ENCODE measurements around the gene KCNMA1.

Gene KCNMA1

DNA sequence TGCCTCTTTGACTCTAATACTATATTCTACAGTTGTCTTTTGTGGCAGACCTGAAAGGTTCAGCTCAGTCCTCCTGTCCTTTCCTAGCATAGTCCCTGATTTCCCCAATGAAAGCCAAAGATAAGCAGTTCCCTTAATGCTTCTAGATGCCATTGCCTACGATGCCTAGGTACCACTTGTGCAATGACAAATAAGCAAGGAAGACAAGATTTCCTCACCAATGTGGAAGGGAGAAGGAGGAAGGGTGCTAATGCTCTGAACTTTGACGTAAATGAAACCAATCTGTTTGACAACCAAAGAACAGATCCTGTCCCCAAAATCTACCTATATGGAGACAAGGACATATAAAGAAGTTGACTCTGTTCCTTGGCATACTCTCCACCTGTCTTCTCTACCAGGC lies 393.3 kb downstream of the KCNMA1 start:
- H3K4me1 ChIP-seq: peaks cover 15 to 70% (median 56%) of the 10 kb centered on the region in 10 experiments
- H3K36me3 ChIP-seq: no peaks in the 10 kb centered on the region; a peak in 1 of 22 replicates
- H3K4me2 ChIP-seq: peak overlapping the region in 6 of 11 experiments; percentile 61 to 84 (median 76); a peak in 11 of 22 replicates
- H3K27ac ChIP-seq: peak overlapping the region in 4 of 11 experiments; percentile 5 to 78 (median 75); a peak in 2 of 22 replicates
- H4K20me1 ChIP-seq: peaks cover 0 to 32% (median 0%) of the 10 kb centered on the region in 11 experiments; a peak in 1 of 22 replicates
- H3K27me3 ChIP-seq: no peaks in the 10 kb centered on the region
- no peak overlapping the region for H3K4me3 ChIP-seq
- H3K9ac ChIP-seq: no peak overlapping the region
- no peak for TF ChIP-seq Cebpa-rat (IDR thresholded peaks at IDR 0.05)
- H3K9me3 ChIP-seq (replicated peaks in 1 of 11): peaks cover 0 to 4% (median 0%) of the 10 kb centered on the region in 11 experiments; a peak in 1 of 22 replicates

GRCh38 chr10:77241350-77241725 lies 396.3 kb downstream of the KCNMA1 start:
- Histone ChIP-seq H3K36me3 (no peaks in the 10 kb centered on the region), H3K9ac (no peak overlapping the region), H3K27me3 (no peaks in the 10 kb centered on the region), H3K4me3 (no peak overlapping the region), H3K9me3 (replicated peaks in 1 of 11) (no peaks in the 10 kb centered on the region), H3K4me2 (peak overlapping the region in 1 of 11 experiments; percentile 76; a peak in 2 of 22 replicates), H3K27ac (no peak overlapping the region), H3K4me1 (peaks cover 15 to 50% (median 44%) of the 10 kb centered on the region in 10 experiments), H4K20me1 (peaks cover 0 to 47% (median 0%) of the 10 kb centered on the region in 11 experiments; a peak in 1 of 22 replicates)
- no peak for TF ChIP-seq Cebpa-rat (IDR thresholded peaks at IDR 0.05)

DNA sequence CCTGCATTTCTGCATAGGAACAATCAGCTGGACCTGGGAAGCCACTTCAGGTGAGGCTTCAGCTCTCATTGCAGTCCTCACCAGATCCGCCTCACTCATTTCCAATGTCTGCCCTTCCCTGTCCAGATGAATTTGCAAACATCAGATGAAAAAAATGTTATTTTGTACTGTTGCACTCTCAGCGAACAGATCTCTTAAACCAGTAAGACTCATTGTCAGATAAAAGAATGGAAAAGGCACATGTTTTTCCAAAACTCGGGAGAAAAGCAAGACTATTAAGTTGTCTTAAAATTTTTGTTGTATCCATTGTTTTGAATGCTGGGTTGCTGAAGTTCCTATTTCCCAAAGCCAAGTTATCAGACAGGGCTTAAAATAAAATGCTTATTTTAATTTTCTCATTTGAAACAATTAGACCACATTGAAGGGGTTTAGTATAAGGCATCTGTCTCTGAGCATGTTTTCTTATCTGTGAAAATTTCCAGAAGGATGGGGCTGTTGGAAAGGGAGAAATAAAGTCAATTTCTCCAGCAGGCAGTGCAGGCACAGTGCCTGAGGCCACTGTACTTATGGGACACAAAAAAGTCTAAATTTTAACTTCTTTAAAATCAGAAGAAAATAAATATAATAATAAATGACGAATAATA lies 396.8 kb downstream of the KCNMA1 start:
- H3K36me3 ChIP-seq: no peaks in the 10 kb centered on the region
- H3K9ac ChIP-seq: no peak overlapping the region
- no peaks in the 10 kb centered on the region for H3K9me3 ChIP-seq (replicated peaks in 1 of 11)
- no peak overlapping the region for H3K4me3 ChIP-seq
- H3K4me2 ChIP-seq: no peak overlapping the region
- H4K20me1 ChIP-seq: peaks cover 0 to 47% (median 0%) of the 10 kb centered on the region in 11 experiments; a peak in 1 of 22 replicates
- H3K27ac ChIP-seq: no peak overlapping the region
- no peaks in the 10 kb centered on the region for H3K27me3 ChIP-seq
- TF ChIP-seq Cebpa-rat (IDR thresholded peaks at IDR 0.05): no peak
- peaks cover 15 to 45% (median 39%) of the 10 kb centered on the region in 10 experiments for H3K4me1 ChIP-seq

- H3K27ac ChIP-seq: no peak overlapping the region
- H3K4me2 ChIP-seq: no peak overlapping the region
- H3K4me1 ChIP-seq: peaks cover 14 to 38% (median 32%) of the 10 kb centered on the region in 10 experiments
- no peak for TF ChIP-seq Cebpa-rat (IDR thresholded peaks at IDR 0.05)
- H3K27me3 ChIP-seq: no peaks in the 10 kb centered on the region
- H3K36me3 ChIP-seq: no peaks in the 10 kb centered on the region
- no peak overlapping the region for H3K4me3 ChIP-seq
- peaks cover 0 to 47% (median 0%) of the 10 kb centered on the region in 11 experiments; a peak in 1 of 22 replicates for H4K20me1 ChIP-seq
- no peaks in the 10 kb centered on the region for H3K9me3 ChIP-seq (replicated peaks in 1 of 11)
- H3K9ac ChIP-seq: no peak overlapping the region
Observed at GRCh38 chr10:77240041-77240652, 397.5 kb downstream of the KCNMA1 start.

GRCh38 chr10:77237120-77237519 lies 400.5 kb downstream of the KCNMA1 start:
- Histone ChIP-seq H4K20me1 (peaks cover 0 to 62% (median 0%) of the 10 kb centered on the region in 11 experiments; a peak in 1 of 22 replicates), H3K9ac (no peak overlapping the region), H3K9me3 (replicated peaks in 1 of 11) (no peaks in the 10 kb centered on the region), H3K27ac (no peak overlapping the region), H3K4me1 (peaks cover 3 to 8% (median 5%) of the 10 kb centered on the region in 10 experiments), H3K4me3 (no peak overlapping the region), H3K36me3 (no peaks in the 10 kb centered on the region), H3K4me2 (no peak overlapping the region), H3K27me3 (no peaks in the 10 kb centered on the region)
- no peak for TF ChIP-seq Cebpa-rat (IDR thresholded peaks at IDR 0.05)

GRCh38 chr10:77236700-77237099 lies 400.9 kb downstream of the KCNMA1 start:
- Histone ChIP-seq H3K36me3 (no peaks in the 10 kb centered on the region), H3K4me2 (no peak overlapping the region), H3K9ac (no peak overlapping the region), H4K20me1 (peaks cover 0 to 62% (median 0%) of the 10 kb centered on the region in 11 experiments; a peak in 1 of 22 replicates), H3K9me3 (replicated peaks in 1 of 11) (no peaks in the 10 kb centered on the region), H3K27ac (no peak overlapping the region), H3K27me3 (no peaks in the 10 kb centered on the region), H3K4me3 (no peak overlapping the region), H3K4me1 (peaks cover 0 to 4% (median under 1%) of the 10 kb centered on the region in 10 experiments; a peak in 10 of 20 replicates)
- no peak for TF ChIP-seq Cebpa-rat (IDR thresholded peaks at IDR 0.05)

GRCh38 chr10:77236029-77236428 lies 401.6 kb downstream of the KCNMA1 start:
- TF ChIP-seq Cebpa-rat (IDR thresholded peaks at IDR 0.05): no peak

DNA sequence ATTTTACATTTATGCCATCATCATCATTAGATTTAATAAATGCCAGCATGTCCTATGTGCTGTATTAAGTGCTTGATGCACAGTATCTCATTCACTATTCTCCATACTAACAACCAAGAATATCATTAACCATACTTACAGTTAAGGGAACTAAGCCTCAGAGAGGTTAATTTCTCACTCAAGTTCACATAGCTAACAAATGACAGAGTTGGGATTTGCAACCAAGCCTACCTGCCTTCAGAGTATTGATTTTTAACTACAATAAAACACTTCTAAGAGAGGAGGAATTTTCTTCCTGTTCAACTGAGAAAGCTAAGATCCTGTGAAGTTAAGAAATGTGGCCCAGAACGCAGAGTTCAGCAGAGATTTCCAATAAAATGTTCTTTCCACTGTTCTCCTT lies 403.0 kb downstream of the KCNMA1 start:
- no peak for TF ChIP-seq Cebpa-rat (IDR thresholded peaks at IDR 0.05)
- H3K4me1 ChIP-seq: no peaks in the 10 kb centered on the region
- H3K27me3 ChIP-seq: no peaks in the 10 kb centered on the region
- no peak overlapping the region for H3K9ac ChIP-seq
- no peak overlapping the region for H3K4me3 ChIP-seq
- peaks cover 0 to 63% (median 0%) of the 10 kb centered on the region in 11 experiments; a peak in 1 of 22 replicates for H4K20me1 ChIP-seq
- H3K9me3 ChIP-seq (replicated peaks in 1 of 11): no peaks in the 10 kb centered on the region
- H3K36me3 ChIP-seq: no peaks in the 10 kb centered on the region
- H3K4me2 ChIP-seq: no peak overlapping the region
- H3K27ac ChIP-seq: no peak overlapping the region

More at GRCh38 chr10:77236029-77236428, 401.6 kb downstream of the KCNMA1 start:
- Histone ChIP-seq H3K4me1 (no peaks in the 10 kb centered on the region), H3K9me3 (replicated peaks in 1 of 11) (no peaks in the 10 kb centered on the region), H3K27me3 (no peaks in the 10 kb centered on the region), H3K36me3 (no peaks in the 10 kb centered on the region), H3K4me3 (no peak overlapping the region), H4K20me1 (peaks cover 0 to 62% (median 0%) of the 10 kb centered on the region in 11 experiments; a peak in 1 of 22 replicates), H3K9ac (no peak overlapping the region), H3K27ac (no peak overlapping the region), H3K4me2 (no peak overlapping the region)

GRCh38 chr10:77233466-77233865 lies 404.1 kb downstream of the KCNMA1 start:
- Histone ChIP-seq H3K4me1 (no peaks in the 10 kb centered on the region), H3K27ac (no peak overlapping the region), H4K20me1 (peaks cover 0 to 59% (median 0%) of the 10 kb centered on the region in 11 experiments; a peak in 1 of 22 replicates), H3K9me3 (replicated peaks in 1 of 11) (no peaks in the 10 kb centered on the region), H3K4me3 (no peak overlapping the region), H3K27me3 (no peaks in the 10 kb centered on the region), H3K36me3 (no peaks in the 10 kb centered on the region), H3K9ac (no peak overlapping the region), H3K4me2 (no peak overlapping the region)
- no peak for TF ChIP-seq Cebpa-rat (IDR thresholded peaks at IDR 0.05)

All from BLaER1 treated with 17β-estradiol and CSF1 and Interleukin-3, amounts not matched to agents 10 nM and 100 nM (cell line).